ENCODE data around the gene COL7A1. TPM values are rescaled to one million over a fixed set of nuclear protein-coding genes. Genes with fewer than 3 reads are reported as not detected.
"Not testable (repeated sequence)": the region's sequence is repeated elsewhere in the genome, so short reads cannot be mapped to it uniquely, and the experiment has no call there.

COL7A1 gene
- total RNA-seq, 4 donors from 2014 or later, result 159 to 393 (median 199) TPM

- no peak for DNase-seq (ENCODE audit: low spot score in 2 of 2)
- 80 to 87% methylated on average over 14 of the region's 14 CpGs for WGBS, 2 donors
- TF ChIP-seq CTCF (IDR thresholded peaks at IDR 0.05), result no peak
- no peak for TF ChIP-seq POLR2A (IDR thresholded peaks at IDR 0.05)
- H3K4me3 ChIP-seq (ENCODE audit: low read depth, poor library complexity, severe bottlenecking), result no peak overlapping the region
- intact Hi-C loops (cut with DNase I; ENCODE audit: low total_unique reads), result loop anchor here (10.0 kb wide), 2 partner anchors 109 to 279 kb away; partner anchors contain the start of genes ATRIP, CCDC51 and TMA7
These were observed 41.0 kb downstream of the COL7A1 start for GRCh38 chr3:48553886-48554845.

GRCh38 chr3:48553361-48553760, 41.8 kb downstream of the COL7A1 start:
- no peak overlapping the region for H3K4me3 ChIP-seq (ENCODE audit: low read depth, poor library complexity, severe bottlenecking)
- TF ChIP-seq CTCF (IDR thresholded peaks at IDR 0.05), result no peak
- TF ChIP-seq POLR2A (IDR thresholded peaks at IDR 0.05), result no peak
- 87 to 93% methylated on average over 5 of the region's 5 CpGs for WGBS, 2 donors
- intact Hi-C loops (cut with DNase I; ENCODE audit: low total_unique reads), result loop anchor here (10.0 kb wide), 2 partner anchors 109 to 279 kb away; partner anchors contain the start of genes ATRIP, CCDC51 and TMA7
- DNase-seq (ENCODE audit: low spot score in 2 of 2), result no peak

GRCh38 chr3:48552111-48552951, 42.8 kb downstream of the COL7A1 start:
- intact Hi-C loops (cut with DNase I; ENCODE audit: low total_unique reads), result loop anchor here (10.0 kb wide), 2 partner anchors 108 to 278 kb away; partner anchors contain the start of genes ATRIP, CCDC51 and TMA7
- WGBS, 2 donors, result 86 to 87% methylated on average over 13 to 14 of the region's 14 CpGs
- TF ChIP-seq POLR2A (IDR thresholded peaks at IDR 0.05) (no peak), CTCF (IDR thresholded peaks at IDR 0.05) (no peak)
- H3K4me3 ChIP-seq (ENCODE audit: low read depth, poor library complexity, severe bottlenecking), result no peak overlapping the region
- no peak for DNase-seq (ENCODE audit: low spot score in 2 of 2)

- not testable (repeated sequence) for H3K4me3 ChIP-seq (ENCODE audit: low read depth, poor library complexity, severe bottlenecking); DNase-seq (ENCODE audit: low spot score in 2 of 2)
- intact Hi-C loops (cut with DNase I; ENCODE audit: low total_unique reads), result loop anchor here (10.0 kb wide), 2 partner anchors 107 to 277 kb away; partner anchors contain the start of genes ATRIP, CCDC51 and TMA7
- 89 to 92% methylated on average over 7 of the region's 7 CpGs for WGBS, 2 donors
These were observed 43.5 kb downstream of the COL7A1 start for GRCh38 chr3:48551651-48552050.

- peak in 1 of 3 donors; percentile 81 for TF ChIP-seq CTCF (IDR thresholded peaks at IDR 0.05)
- TF ChIP-seq POLR2A (IDR thresholded peaks at IDR 0.05), result no peak
- peak; percentile 81 to 98 for DNase-seq (ENCODE audit: low spot score in 2 of 2)
- no peak overlapping the region for H3K4me3 ChIP-seq (ENCODE audit: low read depth, poor library complexity, severe bottlenecking)
- 67 to 71% methylated on average over 10 of the region's 10 CpGs for WGBS, 2 donors
- intact Hi-C loops (cut with DNase I; ENCODE audit: low total_unique reads), result loop anchor here (10.0 kb wide), 1 partner anchor 84 kb away; a partner anchor contains a TSS
These were observed 46.1 kb downstream of the COL7A1 start for GRCh38 chr3:48548729-48549705.
